AG08395 (cell line): Measurements from ENCODE around the gene RSAD2.
"Not testable (repeated sequence)": the region's sequence is repeated elsewhere in the genome, so short reads cannot be mapped to it uniquely, and the experiment has no call there.

Experiments
- DNase-seq: peaks from one replicate; pipeline ENCODE4 v3.0.0; 2012; ENCODE audit warnings: mixed read lengths, low spot score

Gene RSAD2

DNA sequence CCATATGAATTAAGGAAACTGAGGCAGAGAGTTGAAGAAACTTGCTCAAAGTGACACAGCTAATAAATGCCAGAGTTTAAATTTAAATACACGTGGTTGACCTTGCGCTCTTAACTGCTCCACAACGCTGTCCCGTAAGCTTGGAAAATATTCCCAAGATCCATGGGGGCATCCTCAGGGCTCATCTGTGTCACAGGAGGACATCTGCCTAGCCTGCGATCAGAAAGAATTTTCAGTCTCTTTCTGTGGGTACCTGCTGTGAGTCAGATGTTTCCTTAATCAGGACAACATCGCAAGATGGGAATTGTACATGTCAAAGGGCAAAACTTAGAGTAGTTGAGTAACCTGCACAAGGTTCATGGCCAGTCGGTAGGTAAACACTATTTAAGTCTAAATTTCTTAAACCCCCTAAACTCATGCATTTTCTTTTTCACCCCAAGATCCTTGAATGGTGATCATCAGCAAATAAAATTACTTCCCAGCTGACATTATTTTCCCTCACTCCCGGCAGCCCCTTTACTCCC is 13.3 kb upstream of the RSAD2 start:
- DNase-seq: no peak

DNA sequence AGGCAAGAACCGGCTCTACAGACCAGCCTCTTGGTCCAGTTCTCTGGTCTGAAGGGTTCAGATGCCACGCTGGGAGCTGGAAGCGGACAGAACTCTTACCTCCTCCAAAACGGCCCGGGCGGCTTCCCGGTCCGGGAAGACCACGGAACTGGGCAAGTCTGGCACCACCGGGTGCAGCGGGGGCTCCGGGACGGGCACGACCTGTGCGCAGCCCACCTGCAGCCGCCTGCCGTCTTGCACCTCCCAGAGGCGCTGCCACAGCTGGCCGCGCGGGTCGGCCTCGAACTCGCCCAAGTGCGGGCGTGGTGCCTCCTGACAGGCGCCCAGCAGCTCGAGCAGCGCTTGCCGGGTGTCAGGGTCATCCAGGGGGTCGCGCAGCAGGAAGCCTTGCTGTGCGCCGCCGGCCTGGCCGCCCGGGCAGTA is 12.6 kb upstream of the RSAD2 start:
- no peak for DNase-seq

GRCh38 chr2:6865346-6866274 is 12.0 kb upstream of the RSAD2 start, which contains the start of gene CMPK2:
Gene CMPK2 (minus strand): TSS chr2:6865907. CDS start chr2:6865696, 211 bp downstream.
- DNase-seq: peak; percentile 55

- DNase-seq: peak; percentile 9
These were observed 11.3 kb upstream of the RSAD2 start for GRCh38 chr2:6866275-6866671.

DNA sequence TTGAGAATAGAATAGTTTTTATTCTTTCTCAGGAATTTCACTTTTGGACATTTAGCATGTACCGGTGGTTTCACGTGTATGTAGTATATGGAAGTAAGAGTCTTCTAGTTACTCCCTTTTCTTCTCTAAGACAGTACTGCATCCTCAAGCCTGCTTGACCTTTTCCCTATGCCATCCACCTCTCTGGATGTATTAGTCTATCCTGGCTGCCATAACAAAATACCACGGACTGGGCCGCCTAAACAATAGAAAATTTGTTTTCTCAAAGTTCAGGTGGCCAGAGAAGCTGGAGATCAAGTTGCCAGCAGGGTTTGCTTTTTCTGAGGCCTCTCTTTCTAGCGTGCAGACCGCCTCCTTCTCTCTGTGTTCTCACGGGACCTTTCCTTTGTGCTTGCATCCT is 10.6 kb upstream of the RSAD2 start:
- no peak for DNase-seq

DNA sequence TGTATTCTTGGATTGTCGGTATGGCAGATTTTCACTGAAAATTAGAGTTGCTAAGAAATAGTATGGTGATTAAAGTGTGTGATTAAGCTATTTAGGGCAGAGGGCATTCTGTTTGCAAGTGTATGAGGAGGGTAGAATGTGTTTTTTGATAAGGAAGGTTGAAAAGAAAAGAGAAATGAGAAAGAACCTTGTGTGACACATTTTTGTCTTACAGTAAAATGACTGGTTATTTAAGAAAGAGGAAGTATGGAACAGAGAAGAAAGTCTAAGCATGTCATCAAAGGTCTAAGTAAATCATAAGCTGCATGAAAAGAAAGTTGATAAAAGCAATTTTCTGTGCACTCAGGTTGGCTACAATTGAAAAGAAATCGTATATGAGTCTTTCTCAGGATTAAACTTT is 5.2 kb upstream of the RSAD2 start:
- no peak for DNase-seq

DNA sequence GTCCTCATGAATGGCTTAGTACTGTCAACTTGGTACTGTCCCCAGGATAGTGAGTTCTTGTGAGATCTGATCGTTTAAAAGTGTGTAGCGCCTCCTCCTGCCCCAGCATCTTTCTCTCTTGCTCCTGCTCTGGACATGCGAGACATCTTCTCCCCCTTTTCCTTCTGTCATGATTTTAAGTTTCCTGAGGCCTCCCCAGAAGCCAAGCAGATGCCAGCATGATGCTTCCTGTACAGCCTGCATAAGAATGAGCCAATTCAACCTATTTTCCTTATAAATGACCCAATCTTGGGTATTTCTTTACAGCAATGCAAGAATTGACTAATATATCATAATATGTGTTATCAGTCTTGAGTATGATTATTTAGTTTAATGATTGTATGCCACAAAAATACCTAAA is 3.5 kb upstream of the RSAD2 start:
- DNase-seq: no peak

DNA sequence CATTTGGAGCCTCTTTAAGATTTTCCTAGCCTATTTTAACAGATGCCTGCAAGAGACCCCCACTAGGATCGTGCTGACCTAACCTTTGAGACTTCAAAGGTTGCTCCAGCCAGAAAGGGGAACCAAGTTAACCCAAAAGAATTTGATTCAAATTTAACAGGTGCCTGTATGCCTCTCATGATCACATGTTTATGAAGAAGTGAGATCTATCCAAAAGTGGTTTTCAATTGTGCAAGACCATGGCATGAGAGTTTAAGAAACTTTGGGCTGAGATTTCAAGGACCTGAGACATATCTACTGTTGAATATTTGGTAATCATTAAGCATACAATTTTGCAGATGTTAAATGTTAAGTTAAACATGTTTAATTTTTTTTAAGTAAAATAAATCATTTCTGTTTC is 1.3 kb upstream of the RSAD2 start:
- no peak for DNase-seq

DNA sequence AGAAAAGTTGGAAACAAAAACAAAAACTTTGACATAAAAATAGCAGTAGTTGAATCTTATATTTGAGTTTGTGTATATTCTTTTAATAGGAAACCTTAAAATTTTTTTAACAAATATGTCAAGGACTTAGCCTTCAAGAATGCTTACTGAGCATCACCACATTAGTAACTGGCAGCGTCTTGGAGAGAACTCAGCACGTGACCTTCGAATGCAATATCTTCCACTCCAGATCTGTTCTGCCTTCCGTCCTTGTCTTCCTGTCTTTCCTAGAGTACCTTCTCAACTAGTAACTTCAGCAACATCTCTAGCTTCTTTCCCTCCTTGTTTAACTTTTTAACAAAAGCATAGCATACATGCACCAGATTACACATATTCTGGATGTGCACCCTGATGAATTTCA is 972 bp downstream of the RSAD2 start:
- no peak for DNase-seq

- no peak for DNase-seq
These were observed 1.4 kb downstream of the RSAD2 start for GRCh38 chr2:6879011-6879410.

GRCh38 chr2:6880200-6880733 is 2.7 kb downstream of the RSAD2 start:
- DNase-seq: no peak

DNA sequence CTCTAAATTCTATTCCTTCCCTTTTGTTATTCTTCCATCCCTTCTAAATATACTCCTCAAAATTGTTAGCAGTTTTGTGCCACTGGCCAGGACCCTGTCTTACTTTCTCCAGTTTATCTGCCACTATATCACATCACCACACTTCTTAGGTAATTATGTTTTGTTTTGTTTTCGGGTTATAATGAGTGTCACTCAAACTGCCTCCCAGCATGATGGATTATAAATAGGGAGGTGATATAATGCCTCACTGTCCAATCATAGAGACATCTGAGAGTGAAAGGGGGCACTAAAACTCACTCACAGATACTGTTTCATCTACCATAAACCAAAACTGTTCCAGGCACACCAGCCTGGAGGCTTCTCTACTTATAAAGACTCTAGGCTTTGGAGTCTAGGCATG is 3.5 kb downstream of the RSAD2 start:
- no peak for DNase-seq

GRCh38 chr2:6881516-6881915 is 3.9 kb downstream of the RSAD2 start:
- no peak for DNase-seq

GRCh38 chr2:6883448-6884122 is 6.0 kb downstream of the RSAD2 start:
- no peak for DNase-seq

DNA sequence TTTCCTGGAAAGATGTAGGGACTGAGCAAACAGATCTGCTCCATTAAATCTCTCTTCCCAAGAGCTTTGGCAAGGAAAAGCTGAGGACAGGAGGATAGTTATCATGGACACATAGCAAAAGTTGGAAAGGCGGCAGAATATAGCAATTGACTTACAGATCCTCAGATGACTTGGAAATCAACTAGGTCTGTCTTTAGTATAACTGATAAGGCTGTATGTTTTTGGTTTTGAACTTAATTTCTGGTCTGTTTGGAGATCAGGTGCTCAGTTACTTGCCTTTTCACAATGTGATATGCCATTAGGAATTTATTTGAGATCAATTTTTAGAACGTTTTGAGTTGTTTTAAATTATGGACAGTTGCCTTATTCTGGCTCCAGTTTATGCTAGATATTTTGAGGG is 8.0 kb downstream of the RSAD2 start:
- no peak for DNase-seq

GRCh38 chr2:6885968-6886367 is 8.4 kb downstream of the RSAD2 start:
- DNase-seq: no peak

- no peak for DNase-seq
These were observed 10.2 kb downstream of the RSAD2 start for GRCh38 chr2:6887751-6888192.

- no peak for DNase-seq
These were observed 11.1 kb downstream of the RSAD2 start for GRCh38 chr2:6888724-6889123.

- DNase-seq: no peak
These were observed 16.4 kb downstream of the RSAD2 start for GRCh38 chr2:6893876-6894482.

- peak; percentile 55 for DNase-seq
These were observed 19.6 kb downstream of the RSAD2 start for GRCh38 chr2:6896930-6897759.

DNA sequence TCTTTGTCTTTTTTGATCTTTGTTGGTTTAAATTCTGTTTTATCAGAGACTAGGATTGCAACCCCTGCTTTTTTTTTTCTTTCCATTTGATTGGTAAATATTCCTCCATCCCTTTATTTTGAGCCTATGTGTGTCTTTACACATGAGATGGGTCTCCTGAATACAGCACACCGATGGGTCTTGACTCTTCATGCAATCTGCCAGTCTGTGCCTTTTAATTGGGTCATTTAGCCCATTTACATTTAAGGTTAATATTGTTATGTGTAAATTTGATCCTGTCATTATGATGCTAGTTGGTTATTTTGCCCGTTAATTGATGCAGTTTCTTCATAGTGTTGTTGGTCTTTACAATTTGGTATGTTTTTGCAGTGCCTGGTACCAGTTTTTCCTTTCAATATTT is 25.0 kb downstream of the RSAD2 start:
- not testable (repeated sequence) for DNase-seq
